OCI-LY3 (cell line): ENCODE data around the gene GPR158.

Experiments used
- H2AFZ ChIP-seq: fragments of 200-600, 300-600 bp; shearing (Covaris generic); 2 replicates; pipeline ENCODE4 v1.6.0; 2014; ENCODE audit warnings: antibody characterized with exemption, low read depth, low read length
- H3K27ac ChIP-seq: fragments of 200-600, 300-600 bp; sonication (generic); 2 replicates; pipeline ENCODE4 v1.5.1; 2014; ENCODE audit warnings: mild to moderate bottlenecking, low read length, moderate library complexity, mixed read lengths
- H3K27me3 ChIP-seq: fragments of 200-600, 300-600 bp; sonication (generic); 2 replicates; pipeline ENCODE4 v1.6.1; 2014; ENCODE audit warnings: low read depth, low read length, mixed read lengths
- H3K36me3 ChIP-seq: fragments of 200-600, 300-600 bp; sonication (generic); replicated peaks from 2 replicates; pipeline ENCODE3; 2014; ENCODE audit warnings: low read depth, low read length, mixed read lengths
- H3K4me1 ChIP-seq: fragments of 300-600, 200-600 bp; sonication (generic); 2 replicates; pipeline ENCODE4 v1.6.1; 2014; ENCODE audit warnings: low read length, mixed read lengths
- H3K4me2 ChIP-seq: fragments of 200-600, 300-600 bp; sonication (generic); 2 replicates; pipeline ENCODE4 v1.6.1; 2014; ENCODE audit warnings: low read length, mixed read lengths
- H3K4me3 ChIP-seq: fragments of 300-600, 200-600 bp; sonication (generic); 2 replicates; pipeline ENCODE4 v1.5.1; 2014; ENCODE audit warnings: antibody characterized with exemption, mild to moderate bottlenecking, low read length, moderate library complexity
- H3K79me2 ChIP-seq: fragments of 300-600, 200-600 bp; shearing (Covaris generic); 2 replicates; pipeline ENCODE4 v1.6.1; 2014; ENCODE audit warnings: mild to moderate bottlenecking, low read length, mixed read lengths
- H3K9ac ChIP-seq: fragments of 300-600, 200-600 bp; shearing (Covaris generic); 2 replicates; pipeline ENCODE4 v1.6.0; 2014; ENCODE audit warnings: mild to moderate bottlenecking, low read length, moderate library complexity
- H3K9me3 ChIP-seq: fragments of 200-600, 300-600 bp; shearing (Covaris generic); 2 replicates; pipeline ENCODE4 v1.6.1; 2014; ENCODE audit warnings: low read length, mixed read lengths; ENCODE audit not compliant: insufficient read depth
- H4K20me1 ChIP-seq: fragments of 200-600, 300-600 bp; sonication (generic); 2 replicates; pipeline ENCODE4 v1.6.1; 2016; ENCODE audit warnings: low read length, mixed read lengths; ENCODE audit not compliant: insufficient read depth
- EZH2phosphoT487 ChIP-seq: fragments of 200-600 bp; shearing (Covaris generic); IDR thresholded peaks from 2 replicates; pipeline ENCODE4 v1.6.1; 2018; ENCODE audit warnings: antibody characterized with exemption, mixed run types, low read depth
- TF ChIP-seq, protein P1 (sequence below): fragments of 200-600, 300-600 bp; sonication (generic); IDR thresholded peaks from 2 replicates; pipeline ENCODE4 v1.5.1; 2014; ENCODE audit warnings: antibody characterized with exemption, low read length, low read depth

Gene GPR158

DNA sequence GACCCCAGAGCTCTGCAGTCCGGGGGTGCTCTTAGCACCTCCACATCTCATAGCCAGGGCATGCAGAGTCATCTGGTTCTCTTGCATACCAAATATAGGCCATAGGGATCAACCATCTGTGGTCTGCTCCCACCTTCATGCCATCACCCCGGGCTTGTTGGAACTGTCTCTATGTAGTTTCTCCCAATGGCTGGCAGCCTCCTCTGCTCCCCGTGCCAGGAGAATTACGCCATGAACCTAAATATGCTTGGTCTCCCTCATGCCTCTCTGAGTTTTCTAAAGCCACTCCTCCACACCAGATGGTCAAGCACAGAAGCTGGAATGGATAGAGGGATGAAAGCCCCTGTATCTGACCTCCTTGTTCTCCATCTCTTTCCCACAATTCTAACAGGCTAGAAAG lies 456.7 kb downstream of the GPR158 start:
- Histone ChIP-seq H3K27me3 (no peaks in the 10 kb centered on the region), H3K9ac (no peak overlapping the region), H3K4me2 (no peak overlapping the region), H3K4me1 (no peaks in the 10 kb centered on the region), H2AFZ (no peak overlapping the region), H3K36me3 (no peaks in the 10 kb centered on the region), H3K79me2 (no peaks in the 10 kb centered on the region), H3K27ac (no peak overlapping the region), H3K4me3 (no peak overlapping the region), H3K9me3 (no peaks in the 10 kb centered on the region), H4K20me1 (no peaks in the 10 kb centered on the region)
- TF ChIP-seq, protein P1, sequence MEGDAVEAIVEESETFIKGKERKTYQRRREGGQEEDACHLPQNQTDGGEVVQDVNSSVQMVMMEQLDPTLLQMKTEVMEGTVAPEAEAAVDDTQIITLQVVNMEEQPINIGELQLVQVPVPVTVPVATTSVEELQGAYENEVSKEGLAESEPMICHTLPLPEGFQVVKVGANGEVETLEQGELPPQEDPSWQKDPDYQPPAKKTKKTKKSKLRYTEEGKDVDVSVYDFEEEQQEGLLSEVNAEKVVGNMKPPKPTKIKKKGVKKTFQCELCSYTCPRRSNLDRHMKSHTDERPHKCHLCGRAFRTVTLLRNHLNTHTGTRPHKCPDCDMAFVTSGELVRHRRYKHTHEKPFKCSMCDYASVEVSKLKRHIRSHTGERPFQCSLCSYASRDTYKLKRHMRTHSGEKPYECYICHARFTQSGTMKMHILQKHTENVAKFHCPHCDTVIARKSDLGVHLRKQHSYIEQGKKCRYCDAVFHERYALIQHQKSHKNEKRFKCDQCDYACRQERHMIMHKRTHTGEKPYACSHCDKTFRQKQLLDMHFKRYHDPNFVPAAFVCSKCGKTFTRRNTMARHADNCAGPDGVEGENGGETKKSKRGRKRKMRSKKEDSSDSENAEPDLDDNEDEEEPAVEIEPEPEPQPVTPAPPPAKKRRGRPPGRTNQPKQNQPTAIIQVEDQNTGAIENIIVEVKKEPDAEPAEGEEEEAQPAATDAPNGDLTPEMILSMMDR: no peak
- no peak for TF ChIP-seq EZH2phosphoT487

DNA sequence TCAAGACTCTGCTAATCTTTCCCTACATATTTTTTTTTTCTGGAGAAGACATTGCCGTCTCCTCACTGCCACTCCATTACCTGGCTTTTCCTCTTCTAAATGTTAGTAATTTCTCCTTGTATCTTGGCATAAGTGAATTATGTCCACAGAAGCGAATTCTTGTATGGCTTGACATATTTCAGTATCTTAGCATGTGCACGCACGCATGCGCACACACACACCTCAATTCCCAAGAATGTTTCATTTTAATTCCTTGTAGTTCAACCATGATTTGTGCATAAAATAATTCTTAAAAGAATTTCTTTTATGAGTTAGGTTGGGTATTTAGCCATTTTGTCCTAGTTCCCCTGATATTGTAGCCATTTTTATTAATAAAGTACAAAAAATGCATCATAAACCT lies 458.0 kb downstream of the GPR158 start:
- Histone ChIP-seq H3K4me2 (no peak overlapping the region), H3K27me3 (no peaks in the 10 kb centered on the region), H3K36me3 (no peaks in the 10 kb centered on the region), H4K20me1 (no peaks in the 10 kb centered on the region), H3K4me3 (no peak overlapping the region), H3K9ac (no peak overlapping the region), H3K79me2 (no peaks in the 10 kb centered on the region), H3K4me1 (no peaks in the 10 kb centered on the region), H3K9me3 (no peaks in the 10 kb centered on the region), H2AFZ (no peak overlapping the region), H3K27ac (no peak overlapping the region)
- no peak for TF ChIP-seq EZH2phosphoT487
- TF ChIP-seq, protein P1: no peak

DNA sequence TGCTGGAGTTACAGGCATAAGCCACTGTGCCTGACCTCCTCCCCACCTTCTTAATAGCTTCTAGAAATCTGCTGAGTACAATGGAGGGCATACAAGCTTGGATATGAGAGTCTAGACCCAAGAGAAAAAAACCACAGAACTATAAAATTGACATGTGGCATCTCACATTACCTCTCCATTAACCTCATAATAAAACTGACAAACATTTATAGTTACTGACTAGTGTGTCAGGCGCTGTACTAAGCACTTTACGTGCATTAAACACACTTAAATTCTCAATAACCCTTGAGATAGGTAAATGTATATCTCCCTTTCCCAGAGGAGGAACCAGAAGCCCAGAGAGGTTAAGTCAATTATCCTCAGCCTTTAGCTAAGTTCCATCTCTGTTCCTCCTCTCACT lies 458.7 kb downstream of the GPR158 start:
- Histone ChIP-seq H3K79me2 (no peaks in the 10 kb centered on the region), H3K4me3 (no peak overlapping the region), H4K20me1 (no peaks in the 10 kb centered on the region), H3K4me2 (no peak overlapping the region), H3K9me3 (no peaks in the 10 kb centered on the region), H3K27ac (no peak overlapping the region), H3K27me3 (no peaks in the 10 kb centered on the region), H3K9ac (no peak overlapping the region), H2AFZ (no peak overlapping the region), H3K36me3 (no peaks in the 10 kb centered on the region), H3K4me1 (no peaks in the 10 kb centered on the region)
- TF ChIP-seq EZH2phosphoT487: no peak
- TF ChIP-seq, protein P1: no peak

DNA sequence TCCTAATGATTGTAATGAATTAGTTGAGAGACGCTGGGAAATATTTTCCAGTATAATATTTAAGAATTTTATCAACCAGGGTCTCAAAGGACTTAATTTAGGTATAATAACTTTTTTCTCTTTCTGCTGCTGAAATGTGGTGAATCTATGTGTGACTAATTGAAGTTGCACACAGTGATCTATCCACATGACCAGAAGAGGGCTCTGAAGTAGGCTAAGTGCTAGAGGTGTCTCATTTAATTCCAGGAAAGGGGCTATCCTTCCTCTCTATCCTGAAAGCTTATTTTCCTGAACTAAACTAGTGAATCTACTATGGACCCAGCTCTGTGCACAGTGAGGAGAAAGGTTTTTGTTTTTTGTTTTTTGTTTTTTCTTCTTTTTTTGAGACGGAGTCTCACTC lies 464.8 kb downstream of the GPR158 start:
- no peaks in the 10 kb centered on the region for H3K9me3 ChIP-seq
- no peak overlapping the region for H3K4me2 ChIP-seq
- TF ChIP-seq, protein P1: no peak
- no peak for TF ChIP-seq EZH2phosphoT487
- H3K27me3 ChIP-seq: no peaks in the 10 kb centered on the region
- H3K4me1 ChIP-seq: no peaks in the 10 kb centered on the region
- H3K79me2 ChIP-seq: no peaks in the 10 kb centered on the region
- H4K20me1 ChIP-seq: no peaks in the 10 kb centered on the region
- H2AFZ ChIP-seq: no peak overlapping the region
- H3K27ac ChIP-seq: no peak overlapping the region
- no peaks in the 10 kb centered on the region for H3K36me3 ChIP-seq
- H3K9ac ChIP-seq: no peak overlapping the region
- H3K4me3 ChIP-seq: no peak overlapping the region
